NCI-H2227 (cell line): Measurements from ENCODE around the gene CEP85L.
"Not testable (repeated sequence)": the region's sequence is repeated elsewhere in the genome, so short reads cannot be mapped to it uniquely, and the experiment has no call there.

ENCODE experiments used
- DNase-seq: peaks from one replicate; lab custom pipeline; 2025; ENCODE audit not compliant: unreplicated experiment; lab: John Stamatoyannopoulos, UW

The CEP85L gene

DNA sequence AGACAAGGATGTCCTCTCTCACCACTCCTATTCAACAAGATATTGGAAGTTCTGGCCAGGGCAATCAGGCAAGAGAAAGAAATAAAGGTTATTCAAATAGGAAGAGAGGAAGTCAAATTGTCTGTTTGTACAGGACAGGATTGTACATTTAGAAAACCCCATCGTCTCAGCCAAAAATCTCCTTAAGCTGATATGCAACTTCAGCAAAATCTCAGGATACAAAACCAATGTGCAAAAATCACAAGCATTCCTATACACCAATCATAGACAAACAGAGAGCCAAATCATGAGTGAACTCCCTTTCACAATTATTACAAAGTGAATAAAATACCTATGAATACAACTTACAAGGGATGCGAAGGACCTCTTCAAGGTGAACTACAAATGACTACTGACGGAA, 217.2 kb downstream of the CEP85L start:
- DNase-seq: not testable (repeated sequence)

DNA sequence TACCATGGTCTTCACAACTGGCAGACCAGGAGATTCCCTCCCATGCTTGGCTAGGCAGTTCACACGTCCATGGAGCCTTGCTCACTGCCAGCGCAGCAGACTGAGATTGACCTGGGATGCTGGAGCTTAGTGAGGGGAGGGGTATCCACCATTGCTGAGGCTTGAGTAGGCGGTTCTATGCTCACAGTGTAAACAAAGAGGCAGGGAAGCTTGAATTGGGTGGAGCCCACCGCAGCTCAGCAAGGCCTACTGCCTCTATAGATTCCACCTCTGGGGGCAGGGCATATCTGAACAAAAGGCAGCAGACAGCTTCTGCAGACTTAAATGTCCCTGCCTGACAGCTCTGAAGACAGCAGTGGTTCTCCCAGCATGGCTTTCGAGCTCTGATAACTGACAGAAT, 230.1 kb downstream of the CEP85L start:
- DNase-seq: not testable (repeated sequence)

GRCh38 chr6:118419448-118420394, 231.7 kb downstream of the CEP85L start:
- DNase-seq: no peak
